ENCODE measurements around the gene UNC13C. TPM values are rescaled to one million over a fixed set of nuclear protein-coding genes. Genes with fewer than 3 reads are reported as not detected.
A peak's percentile ranks its signal among the peaks of the same experiment; 100 is the strongest.

Gene UNC13C
- polyA plus RNA-seq, 3 donors: 7.3 to 10.2 (median 10.0) TPM

- no peak for DNase-seq (ENCODE audit: extremely low read depth in 1 of 11, low read depth in 9 of 11, low spot score in 4 of 11)
Measured at GRCh38 chr15:54579855-54580254, 601.6 kb downstream of the UNC13C start.

DNA sequence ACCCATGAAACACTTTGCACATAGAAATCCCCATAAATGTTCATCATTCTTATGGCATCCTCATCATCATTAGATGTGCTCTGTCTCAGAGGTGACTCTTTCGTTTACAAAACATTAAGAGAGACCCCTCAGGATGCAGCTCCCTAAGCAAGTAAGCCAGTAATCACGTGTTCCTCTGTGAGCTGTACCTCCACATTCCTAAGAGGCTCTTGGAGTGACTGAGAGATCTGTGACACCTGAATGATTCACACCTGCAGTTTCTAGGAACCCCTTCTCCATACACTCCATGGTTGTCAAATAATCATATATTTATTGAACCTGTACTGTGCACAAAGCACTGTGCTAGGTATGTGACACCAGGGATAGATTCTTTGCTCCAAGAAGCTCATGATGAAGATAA lies 602.4 kb downstream of the UNC13C start:
- DNase-seq (ENCODE audit: extremely low read depth in 1 of 11, low read depth in 9 of 11, low spot score in 4 of 11): no peak

DNA sequence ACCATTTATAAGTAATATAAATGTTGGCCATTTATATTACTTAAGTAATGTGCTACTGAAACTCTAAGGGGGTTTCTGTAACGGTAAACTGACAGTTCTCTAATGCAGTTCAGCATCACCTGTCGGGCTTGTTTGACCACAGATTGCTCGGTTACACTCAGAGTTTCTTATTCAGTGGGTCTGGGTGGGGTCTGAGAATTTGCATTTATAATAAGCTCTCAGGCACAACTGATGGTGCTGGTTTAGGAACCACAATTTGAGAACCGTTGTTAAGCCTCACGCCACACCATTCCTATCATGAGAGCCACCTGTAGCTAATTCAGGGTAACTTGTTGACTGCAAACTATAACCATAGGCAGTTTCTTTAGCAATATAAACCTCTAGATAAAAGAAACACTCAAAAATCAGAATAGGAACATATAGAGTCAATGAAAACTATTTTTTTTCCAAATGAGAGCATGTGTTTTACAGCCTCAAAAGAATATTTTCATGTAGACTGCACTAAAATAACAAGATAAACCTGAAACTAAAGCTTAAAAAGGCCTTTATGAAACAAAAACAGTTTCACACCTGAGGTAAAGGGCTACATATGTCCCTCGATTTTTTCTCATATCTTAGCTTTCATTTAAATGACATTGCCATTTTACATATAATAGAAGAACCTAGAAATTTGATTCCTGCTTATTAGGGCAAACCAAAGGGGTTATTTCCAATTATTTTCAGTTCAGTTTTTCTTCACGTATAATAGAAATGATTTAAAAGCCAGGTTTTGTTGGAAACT lies 604.8 kb downstream of the UNC13C start:
- DNase-seq (ENCODE audit: extremely low read depth in 1 of 11, low read depth in 9 of 11, low spot score in 4 of 11): no peak

DNA sequence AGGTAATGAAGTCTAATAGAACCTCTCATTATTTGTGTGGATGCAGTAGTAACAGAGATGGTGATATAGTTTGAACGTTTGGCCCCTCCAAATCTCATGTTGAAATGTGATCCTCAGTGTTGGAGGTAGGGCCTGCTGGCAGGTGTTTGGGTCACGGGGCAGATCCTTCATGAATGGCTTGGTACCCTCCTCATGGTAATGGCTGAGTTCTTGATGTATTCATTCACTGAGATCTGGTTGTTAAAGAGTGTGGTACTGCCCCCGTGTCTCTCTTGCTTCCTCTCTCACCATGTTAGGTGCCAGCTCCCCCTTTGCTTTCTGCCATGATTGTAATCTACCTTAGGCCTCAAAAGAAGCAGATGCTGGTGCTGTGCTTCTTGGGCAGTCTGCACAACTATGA lies 606.8 kb downstream of the UNC13C start:
- no peak for DNase-seq (ENCODE audit: extremely low read depth in 1 of 11, low read depth in 9 of 11, low spot score in 4 of 11)

- no peak for DNase-seq (ENCODE audit: extremely low read depth in 1 of 11, low read depth in 9 of 11, low spot score in 4 of 11)
Measured at GRCh38 chr15:54594115-54594514, 615.9 kb downstream of the UNC13C start.

DNA sequence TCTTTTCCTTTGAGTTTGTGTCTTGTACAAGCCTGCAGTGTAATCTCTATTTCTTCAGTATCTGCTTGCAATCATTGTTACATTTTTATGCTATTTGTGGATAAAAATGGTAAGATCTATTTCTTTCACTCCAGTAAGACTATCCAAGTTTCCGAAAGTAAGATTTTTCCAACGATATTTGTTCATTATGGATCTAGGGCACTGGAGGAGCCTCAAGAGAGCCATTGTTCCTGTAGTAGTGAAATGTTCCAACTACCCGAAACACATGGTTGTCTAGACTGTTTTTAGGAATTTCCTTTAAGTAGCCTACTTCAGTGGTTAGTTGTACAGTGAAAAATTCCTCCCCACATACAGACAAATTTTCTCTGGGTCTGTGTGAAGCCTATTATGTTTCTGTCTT lies 621.1 kb downstream of the UNC13C start:
- DNase-seq (ENCODE audit: extremely low read depth in 1 of 11, low read depth in 9 of 11, low spot score in 4 of 11): no peak

DNA sequence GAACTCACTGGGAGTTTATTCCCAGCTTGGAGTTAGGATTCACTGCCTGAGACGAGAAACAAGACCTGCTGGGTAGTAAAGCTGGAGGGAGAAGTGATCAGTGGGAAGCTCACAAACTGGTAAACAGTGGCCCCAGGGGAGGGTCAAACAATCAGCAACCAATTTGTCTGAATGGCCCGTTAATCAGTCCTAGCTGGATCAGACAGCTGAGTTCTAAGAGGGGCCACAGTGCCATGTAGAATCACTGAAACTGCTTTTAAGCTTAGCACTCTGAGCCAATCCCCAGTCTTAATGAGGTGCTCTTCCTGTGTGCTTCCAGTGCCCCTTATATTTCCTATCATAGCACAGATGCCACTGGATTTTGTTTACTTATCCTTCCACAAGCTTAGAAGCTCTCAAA lies 626.8 kb downstream of the UNC13C start:
- DNase-seq (ENCODE audit: extremely low read depth in 1 of 11, low read depth in 9 of 11, low spot score in 4 of 11): no peak

DNA sequence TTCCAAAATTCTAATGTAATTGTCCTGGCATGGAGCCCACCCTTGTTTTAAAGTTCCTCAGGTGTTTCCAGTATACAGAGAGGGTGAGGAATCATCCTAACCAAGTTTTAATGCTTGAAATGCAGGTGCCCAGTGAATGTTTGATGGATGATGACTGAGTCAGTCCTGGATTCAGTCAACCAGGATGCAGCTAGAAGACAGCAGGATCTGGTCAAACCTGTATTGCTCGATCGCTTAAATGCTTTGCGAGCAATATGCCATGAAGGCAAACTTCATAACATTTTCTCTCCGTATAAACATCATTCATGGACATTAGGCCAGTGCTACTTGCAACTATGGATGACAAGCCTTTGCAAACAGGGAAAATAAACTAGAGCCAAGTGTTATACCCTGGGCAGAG lies 627.3 kb downstream of the UNC13C start:
- DNase-seq (ENCODE audit: extremely low read depth in 1 of 11, low read depth in 9 of 11, low spot score in 4 of 11): peak in 2 of 11 donors; percentile 0 to 2

DNA sequence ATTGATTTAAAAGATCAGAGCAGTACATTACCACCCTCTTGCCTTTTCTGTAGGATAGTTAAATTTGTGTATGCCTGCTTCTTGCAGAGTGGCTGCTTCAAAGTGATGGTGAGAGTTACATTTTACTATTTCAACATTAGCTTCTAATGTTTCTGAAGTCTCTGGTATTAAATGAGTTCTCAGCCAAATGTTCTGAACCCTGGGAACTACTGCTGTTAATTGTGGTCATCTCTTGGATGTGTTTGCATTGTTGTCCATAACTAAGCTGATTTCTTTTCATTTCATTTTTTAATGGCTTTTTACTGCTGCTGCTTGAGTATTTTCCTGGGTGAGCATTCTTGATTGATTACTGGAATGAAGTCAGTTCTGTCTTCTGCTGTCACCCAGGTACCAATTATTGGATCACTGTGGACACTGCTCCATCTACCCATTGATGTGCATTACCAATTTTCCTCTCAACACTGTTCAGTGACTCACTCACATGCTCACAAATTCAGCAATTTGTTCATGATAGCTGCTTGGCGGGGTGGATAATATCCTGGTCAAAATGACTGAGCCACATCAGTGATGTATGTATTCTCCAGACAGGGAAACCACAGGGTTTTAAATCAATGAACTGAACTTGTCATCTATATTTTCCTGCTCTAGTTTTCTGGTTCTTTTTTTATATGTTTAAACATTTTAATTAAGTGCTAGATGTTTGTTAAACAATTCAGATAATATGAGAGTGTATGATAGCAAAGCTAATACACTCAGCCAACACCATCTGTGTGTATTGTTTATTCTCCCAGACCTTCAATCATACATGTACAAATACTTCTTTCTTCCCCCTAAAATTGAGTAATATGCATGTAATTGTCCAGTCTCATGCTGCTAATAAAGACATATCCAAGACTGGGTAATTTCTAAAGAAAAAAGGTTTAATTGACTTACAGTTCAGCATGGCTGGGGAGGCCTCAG lies 630.9 kb downstream of the UNC13C start:
- DNase-seq (ENCODE audit: extremely low read depth in 1 of 11, low read depth in 9 of 11, low spot score in 4 of 11): no peak

GRCh38 chr15:54618120-54618519 lies 639.9 kb downstream of the UNC13C start:
- DNase-seq (ENCODE audit: extremely low read depth in 1 of 11, low read depth in 9 of 11, low spot score in 4 of 11): no peak

- no peak for DNase-seq (ENCODE audit: extremely low read depth in 1 of 11, low read depth in 9 of 11, low spot score in 4 of 11)
Measured at GRCh38 chr15:54619180-54619579, 640.9 kb downstream of the UNC13C start.

DNA sequence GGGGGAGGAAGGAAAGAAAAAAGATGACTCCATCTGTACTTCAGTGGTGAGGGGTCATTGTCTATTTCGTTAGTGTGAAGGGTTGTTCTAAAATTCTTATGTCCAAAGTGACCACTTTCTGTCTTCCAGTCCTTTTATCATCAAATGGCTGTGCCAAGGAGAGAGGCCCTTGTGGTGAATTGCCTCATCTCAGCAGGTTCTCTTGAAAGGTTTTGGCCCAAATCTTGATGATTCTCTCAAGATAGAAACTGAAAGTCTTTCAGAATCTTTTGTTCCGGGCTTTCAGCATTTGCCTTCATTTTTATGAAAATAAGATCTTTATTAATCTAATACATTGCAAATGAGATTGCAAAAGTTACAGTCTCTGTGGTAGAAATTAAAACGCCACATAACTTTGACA lies 642.7 kb downstream of the UNC13C start:
- DNase-seq (ENCODE audit: extremely low read depth in 1 of 11, low read depth in 9 of 11, low spot score in 4 of 11): no peak

GRCh38 chr15:54636147-54636546 lies 657.9 kb downstream of the UNC13C start:
- DNase-seq (ENCODE audit: extremely low read depth in 1 of 11, low read depth in 9 of 11, low spot score in 4 of 11): no peak

- peak in 1 of 11 donors; percentile 1 for DNase-seq (ENCODE audit: extremely low read depth in 1 of 11, low read depth in 9 of 11, low spot score in 4 of 11)
Measured at GRCh38 chr15:54638666-54639065, 660.4 kb downstream of the UNC13C start.

- no peak for DNase-seq (ENCODE audit: extremely low read depth in 1 of 11, low read depth in 9 of 11, low spot score in 4 of 11)
Measured at GRCh38 chr15:54640873-54641272, 662.6 kb downstream of the UNC13C start.

- DNase-seq (ENCODE audit: extremely low read depth in 1 of 11, low read depth in 9 of 11, low spot score in 4 of 11): no peak
Measured at GRCh38 chr15:54644796-54645195, 666.6 kb downstream of the UNC13C start.

- DNase-seq (ENCODE audit: extremely low read depth in 1 of 11, low read depth in 9 of 11, low spot score in 4 of 11): no peak
Measured at GRCh38 chr15:54659646-54660045, 681.4 kb downstream of the UNC13C start.

- DNase-seq (ENCODE audit: extremely low read depth in 1 of 11, low read depth in 9 of 11, low spot score in 4 of 11): no peak
Measured at GRCh38 chr15:54660356-54660755, 682.1 kb downstream of the UNC13C start.

DNA sequence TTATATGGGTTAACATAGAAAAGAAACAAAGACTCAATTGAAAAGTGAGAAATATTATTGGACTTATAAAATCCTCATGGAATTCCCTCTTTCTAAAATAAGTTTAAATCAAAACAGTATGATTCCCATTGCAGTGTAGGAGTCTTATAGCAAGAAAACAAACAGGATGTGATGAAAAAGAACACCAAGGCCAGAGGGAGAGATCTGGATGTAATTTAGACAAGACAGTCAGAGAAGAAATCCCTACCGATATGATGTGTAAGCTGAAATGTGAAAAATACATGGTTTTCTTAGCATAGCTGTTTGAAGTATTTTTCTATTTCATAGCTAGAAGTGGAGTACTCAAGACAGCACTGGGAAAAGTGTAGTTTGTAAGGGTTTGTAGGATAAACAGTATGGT lies 697.0 kb downstream of the UNC13C start:
- no peak for DNase-seq (ENCODE audit: extremely low read depth in 1 of 11, low read depth in 9 of 11, low spot score in 4 of 11)

DNA sequence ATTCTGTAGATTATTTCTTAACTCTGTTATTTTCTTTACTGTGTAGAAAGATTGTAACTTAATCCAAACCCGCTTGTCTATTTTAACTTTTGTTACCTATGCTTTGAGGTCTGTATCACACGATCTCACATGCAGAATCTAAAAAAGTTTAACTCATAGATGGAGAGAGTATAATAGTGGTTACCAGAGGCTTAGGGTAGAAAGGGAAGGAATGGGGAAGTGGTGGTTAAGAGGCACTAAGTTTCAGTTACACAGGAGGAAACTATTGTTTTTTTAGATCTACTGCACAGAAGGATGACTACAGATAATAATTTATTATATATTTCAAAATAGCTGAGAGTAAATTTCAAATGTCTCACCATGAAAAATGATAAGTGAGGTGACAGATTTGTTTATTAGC lies 703.3 kb downstream of the UNC13C start:
- DNase-seq (ENCODE audit: extremely low read depth in 1 of 11, low read depth in 9 of 11, low spot score in 4 of 11): no peak

All from renal cortex interstitium (tissue), 11 donors.